Memory B cell (primary cell): ENCODE results near the gene BICD1.

Source experiments
- ATAC-seq: fragments of 150-1000 bp; cut with Tn5 transposase; 2 replicates; pipeline ENCODE4 v1.10.0; 2021; ENCODE audit warnings: low read depth, mild to moderate bottlenecking, moderate library complexity
- DNase-seq, 2 donors: peaks; one replicate each; pipeline ENCODE4 v3.0.0; 2022; ENCODE audit warnings: low spot score in 2 of 2
- H3K27ac Mint-ChIP-seq: one replicate; pipeline ENCODE4 v1.8.0; 2022; ENCODE audit warnings: mild to moderate bottlenecking, moderate library complexity, mixed read lengths
- H3K27me3 Mint-ChIP-seq: one replicate; pipeline ENCODE4 v1.8.0; 2022; ENCODE audit warnings: mixed read lengths
- H3K36me3 Mint-ChIP-seq: one replicate; pipeline ENCODE4 v1.8.0; 2022; ENCODE audit warnings: mild to moderate bottlenecking, mixed read lengths
- H3K4me1 Mint-ChIP-seq: one replicate; pipeline ENCODE4 v1.8.0; 2022; ENCODE audit warnings: mixed read lengths
- H3K4me3 Mint-ChIP-seq: one replicate; pipeline ENCODE4 v1.8.0; 2022; ENCODE audit warnings: mild to moderate bottlenecking, moderate library complexity, mixed read lengths
- H3K9me3 Mint-ChIP-seq: one replicate; pipeline ENCODE4 v1.8.0; 2022; ENCODE audit warnings: mixed read lengths

BICD1 gene

GRCh38 chr12:32293808-32294419 lies 187.3 kb downstream of the BICD1 start:
- Mint-ChIP-seq H3K27ac (no peak overlapping the region), H3K36me3 (peaks cover 4% of the 10 kb centered on the region), H3K9me3 (no peaks in the 10 kb centered on the region), H3K4me1 (peaks cover 14% of the 10 kb centered on the region), H3K27me3 (no peaks in the 10 kb centered on the region), H3K4me3 (no peak overlapping the region)
- DNase-seq: no peak
- no peak for ATAC-seq

- peaks cover 5% of the 10 kb centered on the region for H3K36me3 Mint-ChIP-seq
- DNase-seq (no peak), ATAC-seq (no peak)
- no peak overlapping the region for H3K27ac Mint-ChIP-seq
- no peaks in the 10 kb centered on the region for H3K27me3 Mint-ChIP-seq
- H3K4me3 Mint-ChIP-seq: no peak overlapping the region
- no peaks in the 10 kb centered on the region for H3K9me3 Mint-ChIP-seq
- H3K4me1 Mint-ChIP-seq: peaks cover 18% of the 10 kb centered on the region
Measured at GRCh38 chr12:32296567-32296966, 189.9 kb downstream of the BICD1 start.

GRCh38 chr12:32298917-32299316 lies 192.3 kb downstream of the BICD1 start:
- no peak for DNase-seq
- ATAC-seq: no peak
- no peak overlapping the region for H3K4me3 Mint-ChIP-seq
- H3K9me3 Mint-ChIP-seq: no peaks in the 10 kb centered on the region
- peaks cover 12% of the 10 kb centered on the region for H3K4me1 Mint-ChIP-seq
- peaks cover 4% of the 10 kb centered on the region for H3K36me3 Mint-ChIP-seq
- peak overlapping the region; percentile 94 for H3K27ac Mint-ChIP-seq
- H3K27me3 Mint-ChIP-seq: no peaks in the 10 kb centered on the region

GRCh38 chr12:32301216-32301615 lies 194.6 kb downstream of the BICD1 start:
- peak overlapping the region; percentile 65 for H3K27ac Mint-ChIP-seq
- DNase-seq (no peak), ATAC-seq (no peak)
- H3K4me1 Mint-ChIP-seq: peaks cover 12% of the 10 kb centered on the region
- peak overlapping the region; percentile 58 for H3K4me3 Mint-ChIP-seq
- H3K27me3 Mint-ChIP-seq: no peaks in the 10 kb centered on the region
- H3K36me3 Mint-ChIP-seq: peaks cover 3% of the 10 kb centered on the region
- no peaks in the 10 kb centered on the region for H3K9me3 Mint-ChIP-seq

GRCh38 chr12:32302218-32303173 lies 195.8 kb downstream of the BICD1 start:
- H3K4me3 Mint-ChIP-seq: peak overlapping the region; percentile 50
- H3K27ac Mint-ChIP-seq: peak overlapping the region; percentile 65
- no peaks in the 10 kb centered on the region for H3K27me3 Mint-ChIP-seq
- peaks cover 12% of the 10 kb centered on the region for H3K4me1 Mint-ChIP-seq
- DNase-seq: peak; percentile 24 to 60
- H3K36me3 Mint-ChIP-seq: peaks cover 7% of the 10 kb centered on the region
- ATAC-seq: peak; percentile 98
- no peaks in the 10 kb centered on the region for H3K9me3 Mint-ChIP-seq

- Mint-ChIP-seq H3K9me3 (no peaks in the 10 kb centered on the region), H3K27ac (peak overlapping the region; percentile 53), H3K27me3 (no peaks in the 10 kb centered on the region), H3K4me1 (peaks cover 12% of the 10 kb centered on the region), H3K4me3 (no peak overlapping the region), H3K36me3 (peaks cover 7% of the 10 kb centered on the region)
- ATAC-seq (no peak), DNase-seq (no peak)
Measured at GRCh38 chr12:32303174-32303549, 196.5 kb downstream of the BICD1 start.

- H3K27ac Mint-ChIP-seq: no peak overlapping the region
- DNase-seq: peak in 1 of 2 donors; percentile 37
- no peak overlapping the region for H3K4me3 Mint-ChIP-seq
- no peaks in the 10 kb centered on the region for H3K27me3 Mint-ChIP-seq
- no peaks in the 10 kb centered on the region for H3K9me3 Mint-ChIP-seq
- H3K4me1 Mint-ChIP-seq: peaks cover 7% of the 10 kb centered on the region
- ATAC-seq: no peak
- H3K36me3 Mint-ChIP-seq: peaks cover 7% of the 10 kb centered on the region
Measured at GRCh38 chr12:32305163-32305562, 198.5 kb downstream of the BICD1 start.

- Mint-ChIP-seq H3K4me1 (peaks cover 7% of the 10 kb centered on the region), H3K27me3 (no peaks in the 10 kb centered on the region), H3K9me3 (no peaks in the 10 kb centered on the region), H3K27ac (no peak overlapping the region), H3K36me3 (peaks cover 5% of the 10 kb centered on the region), H3K4me3 (no peak overlapping the region)
- DNase-seq (no peak), ATAC-seq (no peak)
Measured at GRCh38 chr12:32307326-32307725, 200.7 kb downstream of the BICD1 start.

GRCh38 chr12:32309811-32310736 lies 203.4 kb downstream of the BICD1 start:
- no peak for ATAC-seq
- Mint-ChIP-seq H3K4me3 (no peak overlapping the region), H3K4me1 (peaks cover 7% of the 10 kb centered on the region), H3K9me3 (no peaks in the 10 kb centered on the region), H3K27ac (no peak overlapping the region), H3K36me3 (peaks cover 5% of the 10 kb centered on the region), H3K27me3 (no peaks in the 10 kb centered on the region)
- no peak for DNase-seq

- peaks cover 7% of the 10 kb centered on the region for H3K4me1 Mint-ChIP-seq
- DNase-seq (peak in 1 of 2 donors; percentile 19), ATAC-seq (peak; percentile 70)
- H3K4me3 Mint-ChIP-seq: no peak overlapping the region
- H3K27me3 Mint-ChIP-seq: no peaks in the 10 kb centered on the region
- H3K27ac Mint-ChIP-seq: peak overlapping the region; percentile 64
- no peaks in the 10 kb centered on the region for H3K9me3 Mint-ChIP-seq
- peaks cover 2% of the 10 kb centered on the region for H3K36me3 Mint-ChIP-seq
Measured at GRCh38 chr12:32312049-32312670, 205.5 kb downstream of the BICD1 start.

- H3K4me1 Mint-ChIP-seq: no peaks in the 10 kb centered on the region
- no peak overlapping the region for H3K4me3 Mint-ChIP-seq
- peaks cover 3% of the 10 kb centered on the region for H3K36me3 Mint-ChIP-seq
- no peak overlapping the region for H3K27ac Mint-ChIP-seq
- no peak for ATAC-seq
- no peaks in the 10 kb centered on the region for H3K27me3 Mint-ChIP-seq
- H3K9me3 Mint-ChIP-seq: no peaks in the 10 kb centered on the region
- DNase-seq: no peak
Measured at GRCh38 chr12:32322354-32322753, 215.7 kb downstream of the BICD1 start.

- no peaks in the 10 kb centered on the region for H3K4me1 Mint-ChIP-seq
- H3K36me3 Mint-ChIP-seq: peaks cover 25% of the 10 kb centered on the region
- H3K27ac Mint-ChIP-seq: no peak overlapping the region
- no peak for ATAC-seq
- H3K9me3 Mint-ChIP-seq: no peaks in the 10 kb centered on the region
- no peak overlapping the region for H3K4me3 Mint-ChIP-seq
- DNase-seq: no peak
- no peaks in the 10 kb centered on the region for H3K27me3 Mint-ChIP-seq
Measured at GRCh38 chr12:32331133-32331532, 224.5 kb downstream of the BICD1 start.

- DNase-seq (no peak), ATAC-seq (no peak)
- Mint-ChIP-seq H3K4me3 (no peak overlapping the region), H3K9me3 (no peaks in the 10 kb centered on the region), H3K27me3 (no peaks in the 10 kb centered on the region), H3K36me3 (peaks cover 24% of the 10 kb centered on the region), H3K4me1 (no peaks in the 10 kb centered on the region), H3K27ac (no peak overlapping the region)
Measured at GRCh38 chr12:32332446-32332845, 225.8 kb downstream of the BICD1 start.
